Upper lobe of left lung (tissue), 4 donors: ENCODE measurements around the gene TNFRSF8.
A peak's percentile ranks its signal among the peaks of the same experiment; 100 is the strongest.

ENCODE experiments used
- CTCF ChIP-seq, 6 experiments: fragments of 450-650 bp in 4 of 6; fragments of 200-600 bp in 2 of 6; sonication (generic) in 2 of 6; IDR thresholded peaks; one replicate each; pipeline ENCODE4 v1.5.1; 2016 to 2019; ENCODE audit warnings: antibody characterized with exemption in 6 of 6
- POLR2A ChIP-seq, 4 donors: fragments of 450-650 bp; IDR thresholded peaks; one replicate each; pipeline ENCODE4 v1.5.1; 2016 to 2017; ENCODE audit warnings: antibody characterized with exemption in 4 of 4, mild to moderate bottlenecking in 2 of 4
- POLR2AphosphoS5 ChIP-seq, 2 donors: sonication (generic); formaldehyde crosslinking; IDR thresholded peaks; one replicate each; pipeline ENCODE4 v1.5.1; 2017; ENCODE audit warnings: antibody characterized with exemption in 2 of 2

- TF ChIP-seq CTCF (IDR thresholded peaks at IDR 0.05) (peak in 1 of 6 experiments; percentile 33), POLR2A (IDR thresholded peaks at IDR 0.05) (peak in 3 of 4 donors; percentile 80 to 99 (median 89)), POLR2AphosphoS5 (IDR thresholded peaks at IDR 0.05) (peak; percentile 87 to 91)
Measured at GRCh38 chr1:12166834-12167492, 103.9 kb downstream of the TNFRSF8 start, which contains the start of gene TNFRSF1B.
